KOPT-K1 (cell line): ENCODE data around the gene TCF25.

Experiments used
- H3K27ac ChIP-seq: fragments of 200-600 bp; sonication (generic); 2 replicates; pipeline ENCODE4 v1.5.1; 2016; ENCODE audit warnings: antibody characterized with exemption, mild to moderate bottlenecking, low read depth, low read length; ENCODE audit not compliant: poor library complexity, severe bottlenecking
- H3K36me3 ChIP-seq: fragments of 200-600 bp; sonication (generic); 2 replicates; pipeline ENCODE4 v1.5.1; 2017; ENCODE audit warnings: antibody characterized with exemption, mild to moderate bottlenecking, low read length, moderate library complexity; ENCODE audit not compliant: insufficient read depth
- H3K9me3 ChIP-seq: fragments of 200-600 bp; sonication (generic); 2 replicates; pipeline ENCODE4 v1.5.1; 2017; ENCODE audit warnings: antibody characterized with exemption, low read length, mild to moderate bottlenecking; ENCODE audit not compliant: insufficient read depth, poor library complexity, severe bottlenecking

The TCF25 gene

DNA sequence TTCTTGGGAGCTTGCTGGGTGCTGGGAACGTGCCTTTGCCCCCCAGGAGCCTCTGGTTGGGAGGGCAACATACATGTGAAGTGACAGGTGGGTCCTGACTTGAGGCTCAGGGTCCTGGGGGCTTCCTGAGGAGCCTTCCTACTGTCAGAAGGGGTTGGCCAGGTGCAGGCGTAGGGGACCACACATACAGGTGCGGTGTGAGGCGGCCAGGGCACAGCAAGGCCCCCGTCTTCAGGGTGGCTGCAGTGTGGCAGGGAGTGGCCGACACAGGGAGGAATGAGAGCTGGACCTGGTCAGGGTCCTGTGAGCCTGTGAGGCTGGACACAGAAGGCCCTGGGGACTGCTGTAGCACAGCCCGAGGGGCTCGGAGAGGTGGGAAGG lies 10.6 kb downstream of the TCF25 start:
- H3K36me3 ChIP-seq: peaks cover 96% of the 10 kb centered on the region
- H3K27ac ChIP-seq: no peak overlapping the region
- no peaks in the 10 kb centered on the region for H3K9me3 ChIP-seq

DNA sequence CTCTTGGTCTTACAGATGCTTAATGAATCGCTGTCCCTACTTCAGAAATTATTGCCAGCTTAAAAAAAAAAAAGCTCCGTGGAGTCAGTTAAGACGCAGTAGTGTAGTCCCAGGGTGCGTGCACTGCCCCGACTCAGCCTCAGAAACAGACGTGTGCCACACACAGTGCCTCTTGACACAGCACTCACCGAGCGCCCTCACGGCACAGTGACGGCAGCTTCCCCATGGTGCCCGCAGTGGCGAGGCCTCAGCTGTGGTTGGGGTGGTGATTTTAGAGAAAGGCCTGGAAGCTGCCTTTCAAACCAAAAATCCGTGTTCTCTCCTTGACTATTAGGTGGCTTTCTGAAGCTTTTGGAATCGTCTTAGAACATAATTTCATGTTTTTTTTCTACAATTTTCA lies 13.9 kb downstream of the TCF25 start:
- Histone ChIP-seq H3K36me3 (peaks cover 99% of the 10 kb centered on the region), H3K27ac (no peak overlapping the region), H3K9me3 (no peaks in the 10 kb centered on the region)

DNA sequence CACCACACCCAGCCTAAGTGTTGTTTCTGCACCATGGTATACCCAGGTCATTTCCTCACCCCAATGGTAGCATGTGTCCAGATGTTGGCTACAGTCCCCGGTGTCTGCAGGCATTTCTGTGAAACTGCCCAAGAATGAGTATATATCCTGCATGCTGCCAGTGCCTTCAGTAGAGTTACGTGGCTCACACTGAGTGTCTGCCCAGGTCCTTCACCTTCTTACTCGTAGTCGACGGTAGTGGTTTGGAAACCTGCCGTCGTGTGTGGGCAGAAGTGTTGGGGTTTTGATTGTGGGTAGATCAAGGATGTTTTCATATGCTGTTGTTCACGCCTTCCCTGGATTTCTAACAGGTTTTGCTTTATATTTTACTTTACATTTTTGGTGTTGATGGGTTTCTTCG lies 16.8 kb downstream of the TCF25 start:
- Histone ChIP-seq H3K27ac (no peak overlapping the region), H3K9me3 (no peaks in the 10 kb centered on the region), H3K36me3 (peaks cover 99% of the 10 kb centered on the region)

DNA sequence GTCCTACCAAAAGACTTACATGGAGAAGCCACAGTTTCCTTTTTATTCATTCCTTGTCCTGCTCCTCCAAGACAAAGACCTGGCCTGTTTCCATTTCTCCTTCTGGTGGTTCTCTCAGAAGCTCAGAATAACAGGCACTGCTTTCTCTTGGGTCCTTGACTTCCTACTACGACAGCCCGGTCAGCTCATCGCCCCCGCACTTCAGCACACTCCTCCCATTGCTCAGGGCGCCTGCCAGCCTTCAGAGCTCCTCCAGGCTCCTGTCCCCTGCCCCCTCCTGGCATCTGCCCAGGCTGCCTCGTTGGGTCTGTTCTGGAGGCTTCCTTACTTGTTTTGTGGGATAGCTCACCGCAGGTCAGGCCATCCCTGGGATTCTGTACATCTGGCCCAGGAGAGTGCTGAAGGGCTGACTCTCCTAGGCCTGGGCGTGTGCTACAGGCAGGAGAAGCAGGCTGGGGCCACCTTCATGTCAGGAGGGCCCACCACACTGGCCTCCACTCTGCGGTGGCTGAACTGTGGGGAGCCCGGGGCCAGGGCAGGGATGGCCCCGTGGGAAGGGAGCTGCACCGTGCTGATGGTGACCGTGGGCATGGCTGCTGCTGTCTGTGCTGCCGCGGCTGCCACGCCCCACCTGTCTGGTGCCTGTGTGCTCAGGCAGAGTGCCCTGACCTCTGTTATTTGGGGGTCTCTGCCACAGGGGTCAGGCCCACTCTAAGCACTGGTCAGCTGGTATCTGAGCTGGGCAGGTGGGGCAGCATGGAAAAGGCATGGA lies 17.7 kb downstream of the TCF25 start:
- peaks cover 99% of the 10 kb centered on the region for H3K36me3 ChIP-seq
- no peak overlapping the region for H3K27ac ChIP-seq
- no peaks in the 10 kb centered on the region for H3K9me3 ChIP-seq

DNA sequence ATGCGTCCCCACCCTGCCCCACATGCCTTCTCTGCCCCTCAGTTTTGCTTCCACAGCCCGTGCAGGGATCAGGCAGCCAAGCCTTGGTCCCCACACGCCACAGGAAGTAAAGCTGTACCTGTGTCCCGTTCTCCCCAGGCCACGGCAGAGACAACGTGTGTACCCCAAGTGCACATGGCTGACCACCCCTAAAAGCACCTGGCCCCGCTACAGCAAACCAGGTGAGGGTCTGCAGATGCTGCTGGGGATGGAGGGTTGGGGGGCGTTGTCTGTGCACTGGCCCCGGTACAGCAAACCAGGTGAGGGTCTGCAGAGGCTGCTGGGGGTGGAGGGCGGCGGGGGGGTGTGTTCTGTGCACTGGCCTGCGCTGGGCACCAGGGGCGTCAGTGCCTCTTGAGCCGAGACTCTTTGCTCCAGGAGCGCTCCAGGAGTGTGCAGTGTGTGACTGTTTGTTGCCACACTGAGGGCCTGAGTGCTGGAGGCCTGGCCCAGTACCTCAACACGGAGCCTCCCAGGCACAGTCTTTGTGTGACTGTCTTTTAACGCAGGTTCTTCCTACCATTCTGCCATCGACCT lies 18.8 kb downstream of the TCF25 start:
- Histone ChIP-seq H3K9me3 (no peaks in the 10 kb centered on the region), H3K36me3 (peaks cover 100% of the 10 kb centered on the region), H3K27ac (no peak overlapping the region)

DNA sequence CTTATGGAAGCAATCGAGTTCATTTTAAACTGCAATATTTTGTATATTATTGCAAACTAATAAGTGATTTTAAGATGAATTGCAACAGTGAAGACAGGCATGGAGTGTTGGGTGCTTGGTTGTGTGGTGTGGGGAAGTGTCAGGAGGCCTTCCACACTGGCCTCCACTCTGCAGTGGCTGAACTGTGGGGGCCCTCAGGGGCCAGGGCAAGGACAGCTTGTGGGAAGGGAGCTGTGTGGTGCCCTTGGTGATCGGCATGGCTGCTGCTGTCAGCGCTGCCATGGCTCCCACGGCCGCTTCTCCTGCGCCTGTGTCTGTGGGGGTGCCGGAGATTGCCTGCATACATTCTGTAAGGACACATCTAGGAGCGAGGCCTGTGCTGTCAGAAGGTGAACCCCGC lies 19.2 kb downstream of the TCF25 start:
- H3K36me3 ChIP-seq: peaks cover 100% of the 10 kb centered on the region
- no peak overlapping the region for H3K27ac ChIP-seq
- H3K9me3 ChIP-seq: no peaks in the 10 kb centered on the region

DNA sequence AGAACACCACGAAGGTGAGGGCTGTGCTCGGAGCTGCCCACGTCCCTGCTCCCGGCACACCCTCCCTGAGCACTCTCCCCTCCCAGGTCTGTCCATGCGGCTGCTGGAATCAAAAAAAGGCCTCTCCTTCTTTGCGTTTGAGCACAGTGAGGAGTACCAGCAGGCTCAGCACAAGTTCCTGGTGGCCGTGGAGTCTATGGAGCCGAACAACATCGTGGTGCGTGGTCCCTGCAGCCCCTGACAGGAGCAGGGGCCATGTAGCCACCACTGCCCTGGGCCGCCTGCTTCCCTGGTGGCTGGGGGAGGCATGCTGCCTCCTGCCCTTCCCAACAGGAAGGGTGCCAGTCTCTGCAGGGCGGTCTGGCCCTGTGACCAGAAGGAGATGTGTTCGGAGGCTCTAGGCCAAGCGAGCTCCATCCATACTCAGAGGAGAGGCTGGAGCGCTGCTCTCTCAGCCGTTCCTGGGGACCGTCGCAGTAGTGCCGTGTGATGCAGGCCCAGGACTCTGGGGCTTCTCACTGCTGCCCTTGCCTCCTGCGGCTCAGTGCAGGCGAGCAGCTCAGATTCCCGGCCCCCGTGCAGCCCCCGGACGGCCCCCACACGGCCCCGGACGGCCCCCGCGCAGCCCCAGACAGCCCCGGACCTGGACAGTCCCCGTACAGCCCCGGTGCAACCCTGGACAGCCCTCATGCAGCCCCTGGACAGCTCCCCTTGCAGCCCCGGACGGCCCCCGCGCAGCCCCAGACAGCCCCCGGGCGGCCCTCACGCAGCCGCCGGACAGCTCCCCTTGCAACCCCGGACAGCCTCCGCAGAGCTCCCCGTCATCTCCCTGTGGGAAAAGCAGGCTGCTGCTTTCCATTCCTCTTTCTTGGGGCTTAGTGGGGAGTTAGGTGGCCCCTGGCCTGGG lies 20.5 kb downstream of the TCF25 start:
- no peaks in the 10 kb centered on the region for H3K9me3 ChIP-seq
- no peak overlapping the region for H3K27ac ChIP-seq
- peaks cover 99% of the 10 kb centered on the region for H3K36me3 ChIP-seq

DNA sequence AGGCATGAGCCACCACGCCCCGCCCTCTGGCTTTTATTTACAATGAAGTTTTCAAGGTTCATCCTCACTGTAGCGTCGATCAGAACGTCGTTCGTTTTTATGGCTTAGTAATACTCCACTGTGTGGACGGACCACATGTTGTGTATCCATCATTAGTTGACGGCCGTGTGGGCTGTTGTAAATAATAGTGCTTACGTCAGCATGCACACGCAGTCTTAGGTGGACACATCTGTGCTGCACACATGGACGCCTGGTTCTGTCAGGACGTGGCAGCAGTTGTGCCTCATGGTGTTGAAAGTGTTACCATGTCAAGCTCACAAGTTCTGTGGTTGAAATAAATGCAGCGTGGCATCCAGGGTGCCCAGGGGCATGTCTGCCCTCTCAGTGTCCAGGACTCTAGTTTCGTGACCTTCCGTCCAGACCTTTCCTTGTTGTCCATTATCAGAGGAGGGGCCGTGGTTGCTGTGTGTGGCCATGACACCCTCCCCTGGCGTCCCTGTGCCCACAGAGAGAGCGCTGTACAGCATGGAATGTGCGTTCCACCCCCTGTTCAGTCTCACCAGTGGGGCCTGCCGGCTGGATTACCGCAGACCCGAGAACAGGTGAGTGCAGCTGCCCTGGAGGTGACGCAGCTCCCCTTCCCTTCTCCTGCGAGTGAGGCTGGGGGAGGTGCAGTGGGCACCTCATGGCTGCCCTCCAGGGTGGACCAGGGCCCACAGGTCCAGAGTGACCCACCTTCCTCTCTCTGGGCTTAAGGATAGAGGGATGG lies 22.3 kb downstream of the TCF25 start:
- no peak overlapping the region for H3K27ac ChIP-seq
- H3K36me3 ChIP-seq: peaks cover 99% of the 10 kb centered on the region
- H3K9me3 ChIP-seq: no peaks in the 10 kb centered on the region

DNA sequence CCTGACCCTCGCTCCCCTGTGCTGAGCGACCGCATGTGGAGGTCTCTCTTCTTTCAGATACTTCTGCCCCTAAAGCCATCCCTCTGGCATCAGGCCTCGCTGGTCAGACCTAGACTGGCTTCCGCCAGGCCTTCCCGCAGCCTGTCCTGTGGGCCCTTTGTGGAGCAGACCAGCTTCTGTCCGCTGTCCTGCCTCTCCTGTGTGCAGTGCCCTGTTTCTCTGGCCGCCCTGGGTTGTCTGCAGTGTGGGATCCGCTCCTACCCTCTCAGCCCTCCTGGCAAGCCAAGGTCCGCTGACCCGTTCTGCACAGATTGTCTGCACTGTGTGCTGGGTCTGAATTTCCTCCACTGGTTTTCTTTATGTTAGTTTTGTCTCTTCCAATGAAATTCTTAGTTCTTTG lies 23.8 kb downstream of the TCF25 start:
- Histone ChIP-seq H3K27ac (no peak overlapping the region), H3K9me3 (no peaks in the 10 kb centered on the region), H3K36me3 (peaks cover 90% of the 10 kb centered on the region)

DNA sequence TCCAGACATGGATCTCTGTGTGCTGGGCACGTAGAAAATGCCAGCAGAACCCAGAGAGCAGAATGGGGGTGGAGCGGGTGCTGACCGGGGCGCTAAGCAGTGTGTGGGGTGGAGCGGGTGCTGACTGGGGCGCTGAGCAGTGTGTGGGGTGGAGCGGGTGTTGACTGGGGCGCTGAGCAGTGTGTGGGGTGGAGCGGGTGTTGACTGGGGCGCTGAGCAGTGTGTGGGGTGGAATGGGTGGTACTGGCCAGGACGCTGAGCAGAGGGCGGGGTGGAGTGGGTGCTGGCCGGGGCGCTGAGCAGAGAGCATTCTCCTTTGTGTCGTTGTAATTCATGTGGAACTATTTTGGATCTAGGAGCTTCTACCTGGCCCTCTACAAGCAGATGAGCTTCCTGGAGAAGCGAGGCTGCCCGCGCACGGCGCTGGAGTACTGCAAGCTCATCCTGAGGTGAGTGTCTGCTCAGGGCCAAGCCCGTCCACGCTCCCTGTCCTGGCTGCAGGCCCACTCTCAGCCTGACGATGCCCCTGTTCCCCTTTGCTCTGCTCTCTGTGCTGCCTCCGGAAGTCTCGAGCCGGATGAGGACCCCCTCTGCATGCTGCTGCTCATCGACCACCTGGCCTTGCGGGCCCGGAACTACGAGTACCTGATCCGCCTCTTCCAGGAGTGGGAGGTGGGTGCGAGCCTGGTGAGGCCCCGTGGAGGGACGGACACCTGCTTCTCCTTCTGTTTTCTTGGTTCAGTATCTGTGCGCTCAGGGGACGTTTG lies 25.0 kb downstream of the TCF25 start:
- peaks cover 85% of the 10 kb centered on the region for H3K36me3 ChIP-seq
- no peak overlapping the region for H3K27ac ChIP-seq
- no peaks in the 10 kb centered on the region for H3K9me3 ChIP-seq

DNA sequence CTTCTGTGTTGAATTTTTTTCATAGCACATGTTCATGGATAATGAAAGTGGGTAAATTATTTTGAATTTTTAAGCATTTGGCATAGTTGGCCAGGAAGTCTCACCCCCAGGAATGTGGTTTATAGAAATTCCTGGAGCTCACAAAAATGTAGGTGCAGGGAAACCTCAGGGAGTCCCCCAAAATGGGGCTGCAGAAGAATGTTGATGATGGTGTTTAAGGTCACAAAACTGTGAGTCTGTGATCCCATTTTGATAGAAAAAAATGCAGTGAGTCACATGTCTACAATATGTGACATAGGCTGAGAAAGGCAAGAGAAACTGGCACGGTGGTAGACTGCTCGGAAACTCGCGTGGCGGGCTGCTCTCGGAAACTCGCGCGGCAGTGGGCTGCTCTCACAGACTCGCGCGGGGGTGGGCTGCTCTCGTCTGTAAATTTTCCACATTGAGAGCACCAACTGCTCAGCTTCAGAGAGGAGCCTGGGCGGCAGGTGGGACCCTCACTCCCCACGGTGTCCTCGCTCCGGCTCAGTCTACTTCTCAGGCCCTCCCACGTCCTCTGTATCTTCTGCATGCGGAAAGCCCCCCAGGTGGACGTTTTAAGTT lies 26.6 kb downstream of the TCF25 start:
- no peaks in the 10 kb centered on the region for H3K9me3 ChIP-seq
- H3K27ac ChIP-seq: no peak overlapping the region
- peaks cover 85% of the 10 kb centered on the region for H3K36me3 ChIP-seq

DNA sequence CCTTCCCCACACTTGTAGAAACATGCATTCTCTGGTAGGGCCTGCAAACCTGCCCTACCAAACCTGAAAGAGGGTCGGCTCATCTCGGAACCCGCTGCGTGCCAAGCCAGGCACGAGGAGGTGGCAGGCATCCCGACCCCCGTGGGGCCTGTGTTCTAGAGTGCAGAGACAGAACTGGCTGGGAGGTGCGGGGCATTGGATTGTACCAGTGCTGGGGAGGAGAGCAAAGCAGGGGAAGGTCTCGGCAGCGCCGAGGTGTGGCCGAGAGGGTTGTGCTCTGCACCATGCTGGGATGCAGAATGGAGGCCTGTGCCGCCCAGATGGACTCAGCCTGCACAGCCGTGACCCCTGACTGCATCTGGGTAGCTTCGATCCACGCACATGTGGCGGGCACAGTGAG lies 27.5 kb downstream of the TCF25 start:
- H3K9me3 ChIP-seq: no peaks in the 10 kb centered on the region
- H3K36me3 ChIP-seq: peaks cover 85% of the 10 kb centered on the region
- H3K27ac ChIP-seq: no peak overlapping the region

DNA sequence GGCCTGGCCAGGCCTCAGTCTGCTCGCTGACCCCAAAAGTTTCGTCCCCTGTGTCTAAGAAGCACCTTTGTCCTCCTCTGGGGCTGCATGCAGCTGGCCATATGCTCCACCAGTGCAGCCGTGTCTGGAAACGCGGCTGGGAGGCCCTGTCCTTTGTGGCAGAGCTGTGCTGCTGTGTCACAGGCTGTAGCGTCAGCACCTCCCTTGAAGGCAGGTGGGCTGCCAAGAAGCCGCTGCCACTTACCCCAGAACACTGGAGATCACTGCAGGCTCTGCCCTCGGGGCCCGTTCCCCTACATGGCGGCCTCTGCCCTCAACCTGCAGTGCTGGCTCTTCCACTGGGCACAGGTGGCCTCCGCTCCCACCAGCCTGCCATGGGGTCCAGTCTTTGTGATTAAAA lies 29.6 kb downstream of the TCF25 start:
- Histone ChIP-seq H3K27ac (no peak overlapping the region), H3K9me3 (no peaks in the 10 kb centered on the region), H3K36me3 (peaks cover 81% of the 10 kb centered on the region)

DNA sequence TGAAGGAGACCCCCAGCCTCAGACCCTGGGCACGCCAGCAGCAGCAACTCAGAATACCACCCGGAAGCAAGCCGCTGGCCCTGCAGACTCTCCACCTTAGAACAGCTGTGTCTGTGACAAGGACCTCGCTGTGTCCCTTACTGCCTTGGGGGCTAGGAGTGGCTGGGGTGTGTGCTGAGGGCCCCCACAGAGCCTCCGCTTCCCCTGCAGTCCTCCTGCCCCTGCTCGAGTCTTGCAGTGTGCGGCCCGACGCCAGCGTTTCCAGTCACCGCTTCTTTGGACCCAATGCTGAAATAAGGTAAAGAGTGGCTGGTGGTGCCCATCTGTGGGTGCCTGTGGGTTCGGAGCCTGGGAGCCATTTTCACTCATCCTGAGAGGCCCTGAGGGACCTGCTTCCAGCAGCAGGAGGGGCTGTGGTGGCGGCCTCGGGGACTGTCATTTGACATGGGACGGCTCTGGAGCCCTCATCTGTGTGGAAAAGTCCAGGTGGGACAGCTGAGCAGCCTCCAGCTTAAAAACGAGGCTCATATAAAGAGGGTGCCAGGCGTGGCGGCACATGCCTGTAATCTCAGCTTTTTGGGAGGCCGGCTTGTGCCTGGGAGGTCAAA lies 30.6 kb downstream of the TCF25 start:
- no peak overlapping the region for H3K27ac ChIP-seq
- H3K36me3 ChIP-seq: peaks cover 80% of the 10 kb centered on the region
- H3K9me3 ChIP-seq: no peaks in the 10 kb centered on the region
